ENCODE measurements around the gene KIF21B. TPM values are rescaled to one million over a fixed set of nuclear protein-coding genes. Genes with fewer than 3 reads are reported as not detected.

The KIF21B gene
- total and polyA plus RNA-seq, 2 of the 4 experiments (the other 2 are of a cell fraction), result 0.36 to 0.55 TPM

DNA sequence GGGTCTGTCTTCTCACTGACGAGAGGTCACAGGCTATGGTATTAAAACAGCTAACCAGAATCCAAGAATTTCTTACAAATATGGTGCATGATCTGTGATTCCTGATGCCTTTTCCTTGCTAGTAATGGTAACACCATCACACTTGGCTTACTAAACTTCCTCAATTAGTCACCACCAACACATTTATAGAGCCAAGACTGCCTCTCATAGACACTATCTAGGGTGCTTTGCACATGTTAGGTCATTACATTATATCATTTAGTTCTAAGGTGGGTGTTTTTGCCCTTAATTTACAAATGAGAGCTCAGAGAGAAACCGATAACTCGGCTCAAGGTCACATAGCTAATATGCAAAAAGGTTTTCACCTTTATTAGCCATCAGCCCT lies 8.7 kb downstream of the KIF21B start:
- no peak overlapping the region for H2BK20ac ChIP-seq (ENCODE audit: low read depth, low read length)
- no peaks in the 10 kb centered on the region; the same call in 1 of the 2 replicates for H3K9me1 ChIP-seq (ENCODE audit: insufficient read depth, low read length)
- H4K8ac ChIP-seq (ENCODE audit: low read depth in 2 of 2, low read length in 2 of 2), result no peak overlapping the region
- in situ Hi-C loops (cut with MboI; ENCODE audit: low sequenced_read_pairs) (no loop called here), intact Hi-C loops (cut with micrococcal nuclease) (no loop called here), dilution Hi-C loops (cut with HindIII; ENCODE audit: low sequenced_read_pairs, unreplicated experiment) (no loop called here)
- no peak overlapping the region for H3K4ac ChIP-seq (ENCODE audit: low read depth, low read length)
- DNase-seq (no peak), ATAC-seq (ENCODE audit: low read depth) (no peak)
- H3K14ac ChIP-seq (replicated peaks; ENCODE audit: low read depth, low read length), result no peak overlapping the region
- H3K79me1 ChIP-seq (ENCODE audit: low read depth in 1 of 2, low read length in 2 of 2), result no peaks in the 10 kb centered on the region
- H3K27me3 ChIP-seq (ENCODE audit: control insufficient read depth, insufficient read depth, low read length), result peaks cover 60% of the 10 kb centered on the region
- no peak overlapping the region for H3K23ac ChIP-seq (ENCODE audit: low read depth, low read length)
- no CpG with 5 or more reads among the region's 3 CpGs for WGBS, 2 experiments (ENCODE audit: extremely low coverage in 2 of 2, insufficient read length in 1 of 2)
- H3K56ac ChIP-seq (ENCODE audit: extremely low read depth, insufficient read depth, low read length), result no peak overlapping the region
- TF ChIP-seq, protein P1, sequence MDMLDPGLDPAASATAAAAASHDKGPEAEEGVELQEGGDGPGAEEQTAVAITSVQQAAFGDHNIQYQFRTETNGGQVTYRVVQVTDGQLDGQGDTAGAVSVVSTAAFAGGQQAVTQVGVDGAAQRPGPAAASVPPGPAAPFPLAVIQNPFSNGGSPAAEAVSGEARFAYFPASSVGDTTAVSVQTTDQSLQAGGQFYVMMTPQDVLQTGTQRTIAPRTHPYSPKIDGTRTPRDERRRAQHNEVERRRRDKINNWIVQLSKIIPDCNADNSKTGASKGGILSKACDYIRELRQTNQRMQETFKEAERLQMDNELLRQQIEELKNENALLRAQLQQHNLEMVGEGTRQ (IDR thresholded peaks at IDR 0.05; ENCODE audit: low read depth, low read length), result no peak
- TF ChIP-seq BHLHE40 (IDR thresholded peaks at IDR 0.05; ENCODE audit: low read depth, low read length), result no peak
- no peak for TF ChIP-seq RCOR1 (IDR thresholded peaks at IDR 0.05; ENCODE audit: insufficient replicate concordance, low read length)
- no peak for TF ChIP-seq MXI1 (IDR thresholded peaks at IDR 0.05; ENCODE audit: borderline replicate concordance, low read depth, low read length)
- no peak for TF ChIP-seq CEBPB (IDR thresholded peaks at IDR 0.05; ENCODE audit: low read depth, low read length)
- TF ChIP-seq, protein P2, sequence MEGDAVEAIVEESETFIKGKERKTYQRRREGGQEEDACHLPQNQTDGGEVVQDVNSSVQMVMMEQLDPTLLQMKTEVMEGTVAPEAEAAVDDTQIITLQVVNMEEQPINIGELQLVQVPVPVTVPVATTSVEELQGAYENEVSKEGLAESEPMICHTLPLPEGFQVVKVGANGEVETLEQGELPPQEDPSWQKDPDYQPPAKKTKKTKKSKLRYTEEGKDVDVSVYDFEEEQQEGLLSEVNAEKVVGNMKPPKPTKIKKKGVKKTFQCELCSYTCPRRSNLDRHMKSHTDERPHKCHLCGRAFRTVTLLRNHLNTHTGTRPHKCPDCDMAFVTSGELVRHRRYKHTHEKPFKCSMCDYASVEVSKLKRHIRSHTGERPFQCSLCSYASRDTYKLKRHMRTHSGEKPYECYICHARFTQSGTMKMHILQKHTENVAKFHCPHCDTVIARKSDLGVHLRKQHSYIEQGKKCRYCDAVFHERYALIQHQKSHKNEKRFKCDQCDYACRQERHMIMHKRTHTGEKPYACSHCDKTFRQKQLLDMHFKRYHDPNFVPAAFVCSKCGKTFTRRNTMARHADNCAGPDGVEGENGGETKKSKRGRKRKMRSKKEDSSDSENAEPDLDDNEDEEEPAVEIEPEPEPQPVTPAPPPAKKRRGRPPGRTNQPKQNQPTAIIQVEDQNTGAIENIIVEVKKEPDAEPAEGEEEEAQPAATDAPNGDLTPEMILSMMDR (conservative IDR thresholded peaks at IDR 0.05; ENCODE audit: low read depth, low read length), result no peak
- TF ChIP-seq MAZ (IDR thresholded peaks at IDR 0.05; ENCODE audit: borderline replicate concordance, low read depth, low read length), result no peak
- no peak for TF ChIP-seq RAD21 (IDR thresholded peaks at IDR 0.05; ENCODE audit: low read length)
- ChIA-PET CTCF (no interaction called here), POLR2A (ENCODE audit: unreplicated experiment) (no interaction called here)
- H2BK5ac ChIP-seq (ENCODE audit: low read depth, low read length, poor library complexity, severe bottlenecking), result no peak overlapping the region
- H3K4me2 ChIP-seq (ENCODE audit: low read depth, low read length), result no peak overlapping the region
- H3K9me3 ChIP-seq (ENCODE audit: control insufficient read depth, insufficient read depth, low read length), result no peaks in the 10 kb centered on the region
- no peak overlapping the region for H2BK15ac ChIP-seq (ENCODE audit: low read depth, low read length)
- H3K4me1 ChIP-seq (ENCODE audit: control insufficient read depth, insufficient read depth, low read length), result no peaks in the 10 kb centered on the region
- no peak overlapping the region for H3K27ac ChIP-seq (ENCODE audit: insufficient read depth, low read length)
- H2AFZ ChIP-seq (replicated peaks; ENCODE audit: low read length, poor library complexity), result no peak overlapping the region
- 0 out of 2 replicates have a peak, but pooled peaks cover 4% of the 10 kb centered on the region for H4K20me1 ChIP-seq (ENCODE audit: insufficient read depth, low read length)
- BruUV-seq (replicated peaks), result no TSS peak
- H3K36me3 ChIP-seq (ENCODE audit: control insufficient read depth, insufficient read depth, low read length), result no peaks in the 10 kb centered on the region
- H3K9ac ChIP-seq (ENCODE audit: low read depth, low read length), result no peak overlapping the region
- no peak overlapping the region for H4K5ac ChIP-seq (ENCODE audit: low read depth, low read length)
- no peak overlapping the region for H2AK9ac ChIP-seq (replicated peaks; ENCODE audit: low read depth, low read length, poor library complexity)
- H4K91ac ChIP-seq (ENCODE audit: insufficient read depth, low read depth, low read length), result no peak overlapping the region
- no peak overlapping the region for H2AK5ac ChIP-seq (ENCODE audit: low read depth, low read length)
- no peak overlapping the region for H2BK120ac ChIP-seq (ENCODE audit: low read depth, low read length)
- no peak overlapping the region for H3K18ac ChIP-seq (ENCODE audit: low read depth, low read length)
- no peak overlapping the region for H3K4me3 ChIP-seq (ENCODE audit: insufficient read depth, low read depth, low read length)

Data from IMR-90 (cell line).